Right lobe of liver (tissue), 6 donors: ENCODE results near the gene ADSS1. TPM values are rescaled to one million over a fixed set of nuclear protein-coding genes. Genes with fewer than 3 reads are reported as not detected.
A peak's percentile ranks its signal among the peaks of the same experiment; 100 is the strongest.

Source experiments
- ATAC-seq, 4 donors: fragments of 200-7000 bp; cut with Tn5 transposase; one replicate each; pipeline ENCODE4 v1.9.1; 2020; ENCODE audit warnings: mild to moderate bottlenecking in 4 of 4, moderate library complexity in 4 of 4
- DNase-seq, 3 donors: peaks; one replicate each; pipeline ENCODE4 v3.0.0-alpha.2; 2020
- H3K27ac ChIP-seq, 3 donors: fragments of 200-600 bp; one replicate each; pipeline ENCODE4 v1.8.0; 2022
- H3K27me3 ChIP-seq, 2 donors: fragments of 200-600 bp; one replicate each; pipeline ENCODE4 v1.8.0; 2022
- H3K36me3 ChIP-seq, 4 donors: fragments of 200-600 bp; sonication (generic) in 1 of 4; one replicate each; pipeline versions ENCODE4 v1.5.1 to v1.8.0; 2017 to 2022; ENCODE audit warnings: control low read depth in 1 of 4
- H3K4me1 ChIP-seq, 4 donors: fragments of 200-600 bp; sonication (generic) in 1 of 4; one replicate each; pipeline versions ENCODE4 v1.5.1 to v1.8.0; 2017 to 2022; ENCODE audit warnings: control low read depth in 1 of 4
- H3K4me3 ChIP-seq, 3 donors: fragments of 200-600 bp; one replicate each; pipeline ENCODE4 v1.8.0; 2022
- H3K9me3 ChIP-seq, 4 donors: fragments of 200-600 bp; sonication (generic) in 1 of 4; one replicate each; pipeline versions ENCODE4 v1.5.1 to v1.8.0; 2017 to 2022; ENCODE audit warnings: control low read depth in 1 of 4
- CTCF ChIP-seq, 4 donors: fragments of 200-600 bp in 3 of 4; fragments of 450-650 bp in 1 of 4; IDR thresholded peaks; one replicate each; pipeline versions ENCODE4 v1.5.1 to v1.8.0; 2016 to 2022; ENCODE audit warnings: antibody characterized with exemption in 4 of 4, mild to moderate bottlenecking in 2 of 4
- POLR2A ChIP-seq: fragments of 450-650 bp; IDR thresholded peaks from one replicate; pipeline ENCODE4 v1.6.1; 2017; ENCODE audit warnings: antibody characterized with exemption, mild to moderate bottlenecking
- whole genome bisulfite sequencing: methylation state at CpG from one replicate; pipeline ENCODE4 v1.1.6; 2018; ENCODE audit warnings: low coverage, low lambda C conversion rate; ENCODE audit not compliant: insufficient coverage; ENCODE audit errors: missing lambda C conversion rate; 5-methylcytosine and 5-hydroxymethylcytosine counted together
- intact Hi-C, 2 donors: fragments of 100-400 bp; cut with DNase I; formaldehyde crosslinking; loops; one replicate each; pipeline versions ENCODE4 v1.11.2 to v1.14.1; 2022
- total RNA-seq, 6 experiments: library from RNA; depleted of rRNA in 2 of 6; stranded (reverse); fragments of >200 nt in 2 of 6; fragmentation: NEBNext Ultra II Directional in 3 of 6; extraction: Animal tissue kit (Norgen Biotek cat#: 25700) in 3 of 6; gene quantifications; one replicate each; pipeline versions ENCODE4 v1.1.0 to v1.2.4, GENCODE V29; 2016 to 2023
- donor health status: DM: no; HTN: yes; CAD: no.
- donor health status: DM: no; HTN: no; CAD: no.
- donor health status: DM: no; HTN: no; CAD: no.
- donor health status: DM: no; HTN: yes; CAD: no.
- donor health status: DM: no; HTN: yes; CAD: no.

ADSS1 gene
- total RNA-seq, 6 experiments from 2014 or later: 8.1 to 50.5 (median 36.8) TPM

DNA sequence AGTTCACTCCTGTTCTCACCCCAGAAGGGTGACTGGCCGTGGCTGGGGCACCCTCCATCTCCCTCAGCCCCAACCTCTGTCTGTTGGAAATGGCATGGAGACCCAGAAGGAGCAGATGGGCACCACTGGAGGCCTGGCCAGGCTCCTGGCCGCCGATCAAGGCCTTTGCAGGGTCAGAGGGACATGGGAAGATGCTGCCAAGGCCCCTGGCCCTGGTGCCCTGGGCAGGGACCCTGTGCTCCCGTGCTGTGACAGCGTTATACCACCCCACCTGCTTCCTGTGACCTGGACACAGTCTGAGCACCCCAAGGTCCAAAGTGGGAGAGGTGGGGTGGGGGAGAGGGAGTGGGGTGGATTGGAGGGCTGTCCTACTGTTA is 31.1 kb upstream of the ADSS1 start:
- no peak overlapping the region for H3K4me3 ChIP-seq
- H3K36me3 ChIP-seq: peaks cover 0 to 5% (median 0%) of the 10 kb centered on the region in 4 donors
- TF ChIP-seq CTCF (IDR thresholded peaks at IDR 0.05) (no peak), POLR2A (no peak)
- peaks cover 0 to 81% (median 32%) of the 10 kb centered on the region in 4 donors for H3K4me1 ChIP-seq
- H3K9me3 ChIP-seq: no peaks in the 10 kb centered on the region
- peak overlapping the region in 1 of 3 donors; percentile 43 for H3K27ac ChIP-seq
- WGBS: no CpG with 5 or more reads among the region's 5 CpGs
- intact Hi-C loops: no loop called here
- H3K27me3 ChIP-seq: no peaks in the 10 kb centered on the region
- ATAC-seq (no peak), DNase-seq (no peak)

DNA sequence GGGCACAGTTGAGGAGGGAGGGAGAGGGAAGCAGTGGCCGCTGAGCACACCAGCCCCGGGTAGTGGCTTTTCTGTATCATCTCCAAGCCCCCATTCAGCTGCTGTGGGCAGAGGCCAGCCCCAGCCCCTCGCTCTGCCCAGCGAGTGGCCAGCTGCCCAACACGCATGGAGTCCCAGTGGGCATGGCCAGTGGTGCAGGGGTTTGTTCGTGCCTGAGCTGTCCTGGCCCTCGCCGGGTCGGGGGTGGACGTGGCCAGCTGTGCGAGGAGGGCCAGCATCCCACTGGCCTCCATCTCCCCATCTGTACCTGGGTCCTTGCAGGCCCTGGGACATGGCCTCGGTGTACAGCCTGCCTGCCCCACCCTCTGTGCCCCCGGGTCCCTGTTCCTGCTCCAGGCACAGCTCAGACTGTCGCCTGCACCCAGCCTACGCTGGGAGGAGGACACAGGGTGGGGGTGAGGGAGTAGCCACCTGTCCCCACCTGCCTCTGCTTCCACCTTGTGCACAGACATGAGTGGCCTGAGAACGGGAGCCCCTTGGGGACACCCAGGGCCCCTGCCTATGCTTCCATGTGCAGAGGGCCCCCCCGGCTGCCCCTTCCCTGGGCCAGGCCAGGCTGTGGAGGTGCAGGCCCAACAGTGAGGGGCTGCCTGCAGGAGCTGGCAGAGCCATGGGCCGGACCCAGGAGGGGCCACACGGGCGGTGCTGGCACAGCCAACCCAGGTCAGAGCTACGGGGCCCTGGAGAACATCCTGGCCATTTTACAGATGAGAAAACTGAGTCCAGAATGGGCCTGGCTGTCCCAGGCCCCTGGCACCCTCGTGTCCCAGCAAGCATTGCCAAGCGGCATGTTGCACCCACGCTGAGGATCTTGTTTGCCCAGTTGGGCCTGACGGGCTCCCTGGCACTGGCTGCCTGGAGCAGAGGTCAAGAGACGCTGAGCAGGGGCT is 30.3 kb upstream of the ADSS1 start:
- peak; percentile 84 to 92 (median 91) for DNase-seq
- no peak for TF ChIP-seq CTCF (IDR thresholded peaks at IDR 0.05)
- TF ChIP-seq POLR2A: no peak
- Histone ChIP-seq H3K27ac (peak overlapping the region in 1 of 3 donors; percentile 43), H3K27me3 (no peaks in the 10 kb centered on the region), H3K4me3 (no peak overlapping the region), H3K36me3 (peaks cover 0 to 5% (median 0%) of the 10 kb centered on the region in 4 donors), H3K4me1 (peaks cover 0 to 84% (median 30%) of the 10 kb centered on the region in 4 donors), H3K9me3 (no peaks in the 10 kb centered on the region)
- WGBS: 89% methylated on average over 3 of the region's 26 CpGs
- intact Hi-C loops: no loop called here
- ATAC-seq: peak; percentile 54 to 69 (median 63)

- Histone ChIP-seq H3K9me3 (no peaks in the 10 kb centered on the region), H3K27ac (peak overlapping the region in 2 of 3 donors; percentile 43 to 54), H3K36me3 (peaks cover 0 to 5% (median 0%) of the 10 kb centered on the region in 4 donors), H3K4me1 (peaks cover 0 to 84% (median 31%) of the 10 kb centered on the region in 4 donors), H3K4me3 (no peak overlapping the region), H3K27me3 (no peaks in the 10 kb centered on the region)
- ATAC-seq: peak; percentile 13 to 46 (median 16)
- intact Hi-C loops: no loop called here
- TF ChIP-seq POLR2A (no peak), CTCF (IDR thresholded peaks at IDR 0.05) (no peak)
- WGBS: no CpG with 5 or more reads among the region's 15 CpGs
- DNase-seq: peak in 1 of 3 donors; percentile 77
These were observed 29.5 kb upstream of the ADSS1 start for GRCh38 chr14:104694475-104694950.

DNA sequence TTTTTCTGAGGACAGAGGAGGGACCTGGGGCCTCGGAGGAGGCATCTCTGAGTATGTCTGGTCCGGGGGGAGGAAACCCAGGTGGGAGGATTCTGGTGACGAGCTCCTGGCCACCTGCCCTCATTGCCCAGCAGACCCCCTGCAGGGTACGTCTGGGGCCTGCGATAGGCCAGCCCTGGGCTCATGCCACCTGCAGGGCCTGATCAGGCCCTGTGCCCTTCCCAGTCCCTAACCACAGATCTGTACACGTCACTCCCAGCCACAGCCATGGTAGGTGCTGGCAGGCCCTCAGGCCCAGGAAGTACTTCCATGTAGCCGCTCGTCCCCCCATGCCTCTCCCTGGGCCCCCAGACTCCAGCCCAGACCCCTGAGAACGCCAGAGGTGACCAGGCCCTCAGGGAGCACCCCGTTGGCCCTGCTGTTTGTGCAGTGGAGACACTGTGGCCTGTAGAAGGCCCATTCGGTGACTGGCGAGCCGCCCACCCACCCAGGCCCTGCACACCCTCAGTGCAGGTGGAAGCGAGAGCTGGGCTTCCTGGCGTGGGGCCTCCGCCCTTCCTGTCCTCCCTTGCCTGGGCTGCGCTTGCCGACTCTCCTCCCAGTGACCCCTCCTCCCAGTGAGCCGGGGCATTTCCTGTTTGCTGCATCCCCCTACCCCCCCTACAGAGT is 28.9 kb upstream of the ADSS1 start:
- H3K36me3 ChIP-seq: peaks cover 0 to 5% (median 0%) of the 10 kb centered on the region in 4 donors
- H3K27ac ChIP-seq: peak overlapping the region in 2 of 3 donors; percentile 21 to 43
- peak in 3 of 4 donors; percentile 4 to 47 (median 40) for ATAC-seq
- DNase-seq: peak in 1 of 3 donors; percentile 64
- intact Hi-C loops: no loop called here
- TF ChIP-seq POLR2A (no peak), CTCF (IDR thresholded peaks at IDR 0.05) (no peak)
- peaks cover 0 to 84% (median 31%) of the 10 kb centered on the region in 4 donors for H3K4me1 ChIP-seq
- no CpG with 5 or more reads among the region's 19 CpGs for WGBS
- no peak overlapping the region for H3K4me3 ChIP-seq
- no peaks in the 10 kb centered on the region for H3K9me3 ChIP-seq
- H3K27me3 ChIP-seq: no peaks in the 10 kb centered on the region
